Glutamatergic neuron (in vitro differentiated cells): ENCODE data around the gene CPEB4. TPM values are rescaled to one million over a fixed set of nuclear protein-coding genes. Genes with fewer than 3 reads are reported as not detected.

Experiments
- DNase-seq: peaks from one replicate; pipeline ENCODE4 v3.0.0; 2022
- H3K27ac Mint-ChIP-seq: one replicate; pipeline ENCODE4 v1.8.0; 2020; ENCODE audit warnings: mild to moderate bottlenecking, mixed read lengths, inconsistent platforms; ENCODE audit not compliant: unreplicated experiment
- H3K27me3 Mint-ChIP-seq: one replicate; pipeline ENCODE4 v1.8.0; 2020; ENCODE audit warnings: mild to moderate bottlenecking, moderate library complexity, mixed read lengths, inconsistent platforms; ENCODE audit not compliant: unreplicated experiment
- H3K36me3 Mint-ChIP-seq: one replicate; pipeline ENCODE4 v1.8.0; 2020; ENCODE audit warnings: mild to moderate bottlenecking, mixed read lengths, inconsistent platforms; ENCODE audit not compliant: unreplicated experiment
- H3K4me1 Mint-ChIP-seq: one replicate; pipeline ENCODE4 v1.8.0; 2020; ENCODE audit warnings: mild to moderate bottlenecking, low read depth, mixed read lengths, inconsistent platforms; ENCODE audit not compliant: unreplicated experiment
- H3K4me3 Mint-ChIP-seq: one replicate; pipeline ENCODE4 v1.8.0; 2020; ENCODE audit warnings: mild to moderate bottlenecking, mixed read lengths, inconsistent platforms; ENCODE audit not compliant: unreplicated experiment
- H3K9me3 Mint-ChIP-seq: one replicate; pipeline ENCODE4 v1.8.0; 2020; ENCODE audit warnings: mild to moderate bottlenecking, moderate library complexity, mixed read lengths, inconsistent platforms; ENCODE audit not compliant: unreplicated experiment
- total RNA-seq: library from RNA; stranded (reverse); fragmentation: NEBNext Ultra II Directional; extraction: Animal tissue kit (Norgen Biotek cat#: 25700); gene quantifications from one replicate; pipeline ENCODE4 v1.2.1, GENCODE V29; 2021; ENCODE audit not compliant: unreplicated experiment
- TF ChIP-seq, protein P1 (sequence below): fragments of 200-600 bp; sonication (generic); IDR thresholded peaks from one replicate; pipeline ENCODE4 v1.5.0; 2021; ENCODE audit not compliant: partially characterized antibody, unreplicated experiment

CPEB4 gene
- total RNA-seq, 1 donor from 2014 or later = 104 TPM

DNA sequence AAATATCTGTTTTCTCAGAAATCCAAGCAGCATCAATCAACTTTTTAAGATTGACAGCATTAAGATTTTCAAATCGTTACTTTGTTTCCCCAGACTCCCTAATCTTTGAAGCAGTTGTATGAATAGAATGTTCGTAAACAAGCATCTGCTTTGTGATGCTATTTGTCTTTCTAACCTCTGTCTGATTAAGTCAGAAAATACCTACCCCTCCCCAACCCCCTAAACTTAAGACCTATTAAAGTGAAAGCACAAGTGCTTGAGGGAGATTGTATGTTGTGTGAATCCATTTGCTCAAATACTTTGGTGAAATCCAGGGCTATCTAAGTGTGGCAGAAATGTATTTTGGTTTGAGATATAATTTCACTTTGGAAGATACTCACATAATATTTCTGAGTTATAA lies 53.0 kb downstream of the CPEB4 start:
- TF ChIP-seq, protein P1, sequence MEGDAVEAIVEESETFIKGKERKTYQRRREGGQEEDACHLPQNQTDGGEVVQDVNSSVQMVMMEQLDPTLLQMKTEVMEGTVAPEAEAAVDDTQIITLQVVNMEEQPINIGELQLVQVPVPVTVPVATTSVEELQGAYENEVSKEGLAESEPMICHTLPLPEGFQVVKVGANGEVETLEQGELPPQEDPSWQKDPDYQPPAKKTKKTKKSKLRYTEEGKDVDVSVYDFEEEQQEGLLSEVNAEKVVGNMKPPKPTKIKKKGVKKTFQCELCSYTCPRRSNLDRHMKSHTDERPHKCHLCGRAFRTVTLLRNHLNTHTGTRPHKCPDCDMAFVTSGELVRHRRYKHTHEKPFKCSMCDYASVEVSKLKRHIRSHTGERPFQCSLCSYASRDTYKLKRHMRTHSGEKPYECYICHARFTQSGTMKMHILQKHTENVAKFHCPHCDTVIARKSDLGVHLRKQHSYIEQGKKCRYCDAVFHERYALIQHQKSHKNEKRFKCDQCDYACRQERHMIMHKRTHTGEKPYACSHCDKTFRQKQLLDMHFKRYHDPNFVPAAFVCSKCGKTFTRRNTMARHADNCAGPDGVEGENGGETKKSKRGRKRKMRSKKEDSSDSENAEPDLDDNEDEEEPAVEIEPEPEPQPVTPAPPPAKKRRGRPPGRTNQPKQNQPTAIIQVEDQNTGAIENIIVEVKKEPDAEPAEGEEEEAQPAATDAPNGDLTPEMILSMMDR = no peak
- DNase-seq = no peak
- H3K9me3 Mint-ChIP-seq = peaks cover 3% of the 10 kb centered on the region
- peaks cover 13% of the 10 kb centered on the region for H3K4me1 Mint-ChIP-seq
- H3K27me3 Mint-ChIP-seq = no peaks in the 10 kb centered on the region
- H3K27ac Mint-ChIP-seq = no peak overlapping the region
- no peaks in the 10 kb centered on the region for H3K36me3 Mint-ChIP-seq
- no peak overlapping the region for H3K4me3 Mint-ChIP-seq

DNA sequence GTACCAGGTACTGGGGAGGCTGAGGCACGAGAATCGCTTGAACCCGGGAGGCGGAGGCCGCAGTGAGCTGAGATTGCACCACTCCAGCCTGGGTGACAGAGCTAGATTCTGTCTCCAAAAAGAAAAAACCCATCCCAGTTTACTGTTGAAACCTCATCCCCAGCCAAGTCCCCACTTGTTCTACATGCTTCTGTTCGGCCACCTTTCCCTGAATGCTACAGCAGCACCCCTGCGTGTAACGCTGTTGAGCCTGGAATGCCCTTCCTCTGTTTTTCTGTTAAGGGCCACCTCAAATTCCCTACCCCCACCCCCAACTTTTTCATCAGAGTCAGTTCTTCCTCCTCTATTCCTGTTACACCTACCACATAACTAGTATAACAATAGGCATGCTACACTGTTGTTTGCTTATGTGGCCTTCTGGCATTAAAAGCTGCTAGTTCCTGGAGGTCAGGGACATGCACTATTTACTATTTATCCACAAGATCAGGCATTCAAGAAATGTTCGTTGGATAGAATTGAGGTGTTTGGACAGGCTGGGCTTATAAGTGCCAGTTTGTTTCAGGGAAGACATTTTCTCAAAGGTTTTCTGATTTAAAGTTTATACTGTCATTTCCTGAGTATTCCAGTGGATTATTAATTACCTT lies 53.7 kb downstream of the CPEB4 start:
- TF ChIP-seq, protein P1 = no peak
- Mint-ChIP-seq H3K4me3 (no peak overlapping the region), H3K9me3 (peaks cover 2% of the 10 kb centered on the region), H3K27ac (no peak overlapping the region), H3K4me1 (peaks cover 12% of the 10 kb centered on the region), H3K36me3 (no peaks in the 10 kb centered on the region), H3K27me3 (no peaks in the 10 kb centered on the region)
- no peak for DNase-seq

DNA sequence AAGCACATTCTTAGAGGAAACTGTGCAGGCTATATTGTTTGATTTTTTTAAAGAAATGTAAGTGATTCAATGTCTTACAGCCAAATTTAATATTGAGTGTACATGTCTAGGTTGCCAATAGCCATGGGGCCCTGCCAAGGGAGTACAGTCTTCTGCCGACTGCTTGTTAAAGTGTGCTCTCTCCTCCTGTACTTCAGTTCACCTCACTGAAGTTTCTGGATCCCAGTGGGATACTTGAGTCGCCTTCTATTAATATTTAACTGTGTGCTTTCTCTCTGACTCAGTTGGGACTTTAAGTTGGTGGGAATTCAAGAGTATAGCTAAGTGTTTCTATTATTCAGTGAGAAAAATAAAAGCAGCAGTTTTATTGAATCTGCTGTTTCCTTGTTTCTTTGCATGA lies 56.4 kb downstream of the CPEB4 start:
- H3K4me1 Mint-ChIP-seq = peaks cover 12% of the 10 kb centered on the region
- DNase-seq = no peak
- H3K27me3 Mint-ChIP-seq = peaks cover 4% of the 10 kb centered on the region
- TF ChIP-seq, protein P1 = no peak
- no peaks in the 10 kb centered on the region for H3K36me3 Mint-ChIP-seq
- H3K4me3 Mint-ChIP-seq = no peak overlapping the region
- peaks cover 2% of the 10 kb centered on the region for H3K9me3 Mint-ChIP-seq
- H3K27ac Mint-ChIP-seq = no peak overlapping the region

DNA sequence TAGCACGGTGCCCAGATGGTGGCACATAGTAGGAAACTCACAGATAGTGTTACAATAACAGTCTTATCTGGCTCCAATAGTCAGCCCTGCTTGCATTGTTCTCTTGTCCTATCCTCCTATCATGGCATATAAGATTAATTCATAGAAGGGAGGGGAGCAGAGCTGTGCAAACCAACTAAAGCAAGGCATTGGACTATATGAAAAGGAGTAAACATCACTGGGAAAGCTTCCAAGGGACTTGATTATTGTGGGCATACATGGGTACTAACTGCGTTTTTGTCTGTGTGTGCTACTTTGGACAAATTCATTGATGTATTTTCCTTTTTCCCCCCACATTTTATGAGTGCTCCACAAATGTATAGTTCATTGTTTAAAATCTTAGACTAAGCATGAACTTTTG lies 57.0 kb downstream of the CPEB4 start:
- Mint-ChIP-seq H3K27ac (no peak overlapping the region), H3K27me3 (peaks cover 4% of the 10 kb centered on the region), H3K9me3 (peaks cover 2% of the 10 kb centered on the region), H3K4me1 (peaks cover 12% of the 10 kb centered on the region), H3K4me3 (no peak overlapping the region), H3K36me3 (no peaks in the 10 kb centered on the region)
- TF ChIP-seq, protein P1 = no peak
- DNase-seq = no peak

DNA sequence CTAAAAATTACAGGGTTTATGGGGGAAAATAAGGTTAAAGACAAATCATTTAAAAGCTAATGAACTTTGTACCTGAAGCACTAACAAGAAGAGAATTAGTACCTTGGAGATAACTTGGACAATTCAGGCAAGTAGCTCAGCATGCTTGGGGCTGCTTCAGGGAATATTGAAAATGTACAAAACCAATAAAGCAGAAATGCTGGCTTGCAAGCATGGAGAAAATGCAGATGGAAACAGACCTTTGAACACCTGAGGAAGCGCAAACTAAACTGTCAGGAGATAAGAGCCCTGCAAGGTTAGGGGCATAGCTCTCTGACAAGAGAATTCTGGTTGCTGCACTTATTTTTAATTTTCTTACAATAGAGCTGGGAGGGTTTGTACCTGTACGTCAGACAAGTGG lies 58.2 kb downstream of the CPEB4 start:
- Mint-ChIP-seq H3K36me3 (no peaks in the 10 kb centered on the region), H3K4me3 (no peak overlapping the region), H3K9me3 (peaks cover 2% of the 10 kb centered on the region), H3K4me1 (peaks cover 8% of the 10 kb centered on the region), H3K27me3 (peaks cover 4% of the 10 kb centered on the region), H3K27ac (no peak overlapping the region)
- TF ChIP-seq, protein P1 = no peak
- no peak for DNase-seq
